IPS-NIHi7 (cell line): ENCODE data around the gene CTCFL.

Experiments
- DNase-seq: peaks from one replicate; pipeline ENCODE4 v3.0.0; 2012; ENCODE audit warnings: mixed read lengths; ENCODE audit errors: extremely low spot score

The CTCFL gene

DNA sequence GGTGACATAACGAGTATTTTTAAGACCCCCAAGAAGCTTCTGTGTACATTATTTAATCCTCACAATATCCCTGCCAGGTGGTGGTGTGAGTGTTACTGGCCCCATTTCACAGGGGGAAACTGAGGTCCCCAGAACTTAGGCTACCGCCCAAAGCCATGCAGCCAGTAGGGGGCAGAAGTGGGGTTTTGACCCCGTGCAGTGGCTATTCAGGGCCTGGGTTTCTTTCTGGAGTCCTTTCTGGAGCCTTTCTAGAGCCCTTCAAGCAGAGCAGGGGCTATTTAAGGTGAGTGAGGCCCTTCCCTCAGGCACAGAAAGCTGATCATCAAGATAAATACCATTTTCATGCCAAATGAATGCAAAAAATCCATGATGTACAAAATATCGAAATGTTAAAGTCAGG lies 59.0 kb downstream of the CTCFL start:
- DNase-seq, result no peak

DNA sequence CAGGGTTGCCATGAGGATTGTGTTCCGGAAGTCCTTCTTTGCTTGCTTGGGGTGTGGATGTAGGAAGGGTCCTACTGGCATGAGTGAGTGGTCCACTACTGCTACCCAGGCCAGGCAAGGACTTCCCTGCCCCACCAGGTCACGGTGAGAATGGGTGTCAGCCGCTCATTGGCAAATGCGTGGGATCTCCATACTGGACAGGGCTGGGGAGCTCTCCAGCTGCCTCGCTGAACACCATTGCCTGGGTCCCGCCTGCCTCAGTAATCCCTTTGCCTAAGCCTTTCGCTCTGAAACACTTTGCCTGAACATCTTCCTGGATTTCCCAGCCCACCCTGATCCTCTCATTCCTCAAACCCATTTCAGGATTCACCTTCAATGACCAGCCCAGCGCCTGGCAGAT lies 59.5 kb downstream of the CTCFL start:
- DNase-seq, result no peak

DNA sequence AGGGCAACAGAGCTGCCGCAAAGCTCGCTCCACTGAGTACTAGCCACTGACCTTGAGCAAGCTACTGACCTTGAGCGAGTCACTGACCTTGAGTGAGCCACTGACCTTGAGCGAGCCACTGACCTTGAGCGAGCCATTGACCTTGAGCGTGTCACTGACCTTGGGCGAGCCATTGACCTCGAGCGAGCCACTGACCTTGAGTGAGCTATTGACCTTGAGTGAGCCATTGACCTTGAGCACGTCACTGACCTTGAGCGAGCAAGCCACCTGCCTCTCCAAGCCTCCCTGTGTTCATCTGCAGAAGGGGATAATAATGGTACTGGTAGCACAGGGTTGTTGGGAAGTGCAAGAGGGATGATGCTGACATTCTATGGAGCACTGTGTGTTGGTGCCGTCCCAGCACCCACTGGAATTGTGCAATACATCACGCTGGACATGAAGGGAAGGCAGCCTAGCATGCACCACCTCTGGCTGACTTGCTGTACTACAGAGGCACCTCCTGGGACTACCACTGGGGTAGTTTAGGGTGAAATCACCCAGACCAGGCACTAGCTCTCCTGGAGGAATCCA lies 60.2 kb downstream of the CTCFL start:
- no peak for DNase-seq

DNA sequence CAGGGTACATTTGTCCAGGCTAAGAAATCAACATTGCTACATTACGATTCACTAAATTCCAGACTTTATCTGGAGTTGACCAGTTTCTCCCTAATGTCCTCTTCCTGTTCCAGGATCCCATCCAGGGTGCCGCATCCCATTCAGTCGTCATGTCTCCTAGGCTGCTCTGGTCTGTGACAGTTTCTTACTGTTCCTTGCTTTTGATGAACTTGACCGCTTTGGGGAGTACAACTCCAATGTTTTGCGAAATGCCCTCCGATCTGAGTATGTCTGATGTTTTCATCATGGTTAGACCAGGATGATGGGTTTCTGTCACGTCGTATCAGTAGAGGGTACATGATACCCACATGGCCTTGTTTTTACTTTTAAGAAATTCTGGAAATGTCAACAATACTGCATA lies 62.2 kb downstream of the CTCFL start:
- DNase-seq, result no peak

DNA sequence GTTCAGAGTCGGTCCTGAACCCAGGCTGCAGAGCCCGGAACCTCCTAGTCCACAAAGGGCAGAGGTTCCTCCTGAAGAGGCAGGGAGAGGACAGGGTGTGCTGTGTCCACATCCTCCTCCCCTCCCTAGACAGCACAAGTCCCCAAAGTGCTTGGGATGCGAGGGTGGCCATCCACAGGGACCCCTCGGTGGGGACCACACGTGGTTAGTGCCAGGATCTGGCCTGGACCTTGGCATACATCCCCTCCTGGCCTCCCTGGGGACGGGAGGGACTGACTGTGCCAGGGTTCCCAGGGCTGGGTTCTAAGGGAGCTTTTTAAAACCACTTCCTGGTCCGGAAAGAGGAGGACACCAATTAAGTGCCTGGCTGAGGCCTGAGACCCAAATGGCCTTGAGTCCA lies 63.2 kb downstream of the CTCFL start:
- no peak for DNase-seq

DNA sequence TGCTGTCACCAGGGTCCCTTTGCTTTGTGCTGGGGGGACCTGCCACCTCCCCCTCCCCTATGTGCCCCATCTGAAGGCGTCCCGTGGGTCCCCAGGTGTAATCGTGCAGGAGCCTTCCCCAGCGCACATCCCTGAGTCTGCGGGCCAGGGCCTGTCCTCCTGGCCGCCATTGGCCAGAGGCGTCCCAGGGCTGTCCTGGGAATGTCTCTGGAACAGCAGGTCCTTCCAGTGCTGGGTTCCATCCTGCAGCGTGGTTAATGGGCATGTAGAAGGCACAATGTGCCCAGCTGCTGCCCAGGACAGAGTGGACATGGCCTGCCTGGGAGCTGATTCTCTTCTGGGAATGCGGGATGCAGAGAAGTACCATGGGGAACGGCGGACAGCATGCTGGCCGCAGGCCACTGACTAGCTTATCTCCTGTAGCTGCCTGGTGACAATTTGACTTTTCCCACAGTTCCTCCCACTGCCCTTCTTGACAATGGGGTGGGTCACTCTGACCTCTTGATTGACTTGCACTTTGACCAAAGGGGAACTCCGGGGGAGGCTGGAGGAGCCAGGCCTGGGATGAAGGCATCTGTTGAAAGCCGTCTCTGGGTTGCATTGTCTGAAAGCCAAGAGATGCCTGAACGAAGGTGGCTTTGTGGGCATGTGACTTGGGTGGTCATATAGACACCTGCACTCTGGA lies 64.0 kb downstream of the CTCFL start:
- no peak for DNase-seq

DNA sequence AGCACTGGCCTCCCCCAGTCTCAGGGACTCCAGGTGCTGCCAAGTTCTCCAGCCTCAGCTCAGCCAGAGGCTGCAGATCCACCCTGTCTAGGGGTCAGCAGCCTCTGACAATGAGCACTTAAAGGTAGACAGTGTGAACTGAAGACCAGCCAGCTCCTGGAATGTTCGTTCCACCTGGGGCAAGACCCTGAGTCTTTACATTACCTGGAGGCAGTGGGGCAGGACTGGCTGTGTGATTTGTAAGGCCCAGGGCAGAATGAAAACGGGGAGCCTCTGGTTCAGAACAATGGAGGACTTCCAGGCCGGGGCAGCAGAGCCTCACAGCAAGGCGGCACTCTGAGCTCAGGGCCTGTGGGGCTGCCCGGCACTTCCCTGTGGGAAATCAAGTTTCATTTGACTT lies 65.0 kb downstream of the CTCFL start:
- no peak for DNase-seq

DNA sequence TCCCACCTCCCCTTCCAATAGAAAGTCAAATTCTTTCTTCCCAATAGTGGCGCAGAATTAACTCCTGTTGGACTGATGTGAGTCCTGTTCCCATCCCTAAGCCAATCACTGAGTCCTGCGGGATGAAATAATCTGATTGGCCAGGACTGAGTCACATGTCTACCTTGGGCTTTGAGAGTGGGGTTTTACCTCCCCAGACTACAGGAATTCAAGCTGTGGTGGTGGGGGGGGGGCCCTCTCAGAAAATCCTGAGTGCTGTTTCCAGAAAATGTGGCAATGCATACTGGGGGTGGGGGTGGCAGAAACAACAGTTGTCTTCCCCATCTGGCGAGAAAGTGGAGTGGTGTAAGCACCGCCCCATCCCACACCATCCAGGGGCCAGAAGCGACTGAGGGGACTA lies 65.7 kb downstream of the CTCFL start:
- DNase-seq, result no peak

DNA sequence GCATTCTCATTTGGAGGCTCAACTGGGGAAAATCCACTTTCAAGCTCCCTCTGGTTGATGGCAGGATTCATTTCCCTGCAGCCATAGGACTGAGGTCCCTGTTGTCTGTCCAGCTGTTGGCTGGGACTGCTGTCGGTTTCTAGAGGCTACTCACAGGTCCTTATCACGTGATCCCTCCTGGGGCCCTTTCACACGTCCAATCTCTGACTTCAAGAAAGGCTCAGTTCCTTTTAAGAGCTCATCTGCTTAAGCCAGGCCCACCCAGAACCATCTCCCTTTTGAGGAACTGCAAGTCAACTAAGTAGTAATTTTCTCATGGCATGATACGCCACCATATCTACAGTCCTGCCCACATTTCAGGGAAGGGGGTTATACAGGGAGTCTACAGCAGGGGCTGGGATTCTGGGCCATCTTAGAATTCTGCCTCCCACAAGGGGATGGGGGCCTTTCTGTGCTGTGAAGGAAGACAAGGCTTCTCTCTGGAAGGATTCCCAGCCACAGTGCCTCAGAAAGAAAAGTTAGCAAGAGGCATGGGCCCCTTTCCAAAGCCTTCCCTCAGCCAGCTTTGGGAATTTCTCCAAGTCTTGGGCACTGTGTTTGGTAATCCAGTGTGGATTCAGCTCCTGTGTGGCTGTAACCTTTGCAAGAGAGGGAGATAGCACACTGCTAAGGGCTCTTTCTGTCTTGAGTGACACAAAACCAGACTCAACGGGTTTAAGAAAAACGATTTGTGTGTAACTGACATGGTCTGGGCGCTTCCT lies 66.4 kb downstream of the CTCFL start:
- DNase-seq, result no peak

DNA sequence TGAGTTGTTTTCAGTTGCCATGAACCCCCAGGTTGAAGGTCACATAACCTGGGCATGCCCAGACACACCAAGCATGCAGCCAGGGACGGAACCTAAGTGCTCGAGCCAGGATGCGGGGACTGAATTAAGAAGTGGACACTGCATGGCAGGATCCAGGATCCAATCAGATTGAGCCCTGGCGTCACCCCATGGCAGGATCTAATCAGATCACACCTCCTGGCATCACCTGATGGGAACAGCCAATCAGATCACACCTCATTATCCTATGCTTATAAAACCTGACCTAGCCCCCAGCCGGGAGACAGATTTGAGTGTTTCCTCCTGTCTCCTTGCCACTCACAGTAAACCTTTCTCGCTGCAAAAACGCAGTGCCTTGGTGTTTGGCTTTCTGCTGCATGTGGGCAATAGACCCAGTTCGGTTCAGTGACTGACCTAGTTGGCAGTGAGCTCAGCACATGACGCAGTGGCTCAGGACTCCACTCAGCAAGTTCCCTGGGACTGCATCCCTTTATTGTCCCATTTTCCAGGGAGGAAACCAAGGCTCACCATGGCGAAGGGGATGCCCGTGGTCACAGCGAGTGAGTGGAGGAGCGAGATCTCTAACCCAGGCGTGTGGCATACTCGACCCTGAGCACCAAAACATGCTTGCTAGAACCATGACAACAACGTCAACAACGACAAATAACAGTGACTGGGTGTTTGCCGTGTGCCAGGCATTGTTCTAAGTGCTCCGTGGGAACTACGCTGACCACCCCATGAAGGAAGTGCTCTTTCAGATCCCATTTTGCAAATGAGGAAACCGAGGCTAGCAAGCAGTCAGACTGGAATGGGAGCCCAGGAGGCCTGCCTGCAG lies 67.5 kb downstream of the CTCFL start:
- DNase-seq, result no peak

DNA sequence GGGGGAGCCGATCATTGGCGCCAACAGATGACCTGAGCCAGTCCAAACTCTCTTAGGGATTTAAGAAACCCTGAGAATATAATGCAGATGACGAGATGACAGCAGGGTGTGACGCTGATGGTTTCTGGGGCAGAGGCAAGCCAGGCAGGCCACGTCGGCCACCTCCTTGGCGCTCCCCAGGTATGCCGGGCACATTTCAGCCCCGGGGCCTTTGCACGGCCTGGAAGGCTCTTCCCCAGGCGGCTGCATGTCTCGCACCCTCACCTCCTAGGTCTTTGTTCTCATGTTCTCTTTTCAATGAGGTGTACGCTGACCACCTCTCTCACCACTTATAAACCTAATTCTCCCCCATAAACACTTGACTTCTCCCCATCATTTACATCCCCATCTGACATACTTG lies 68.8 kb downstream of the CTCFL start:
- no peak for DNase-seq

DNA sequence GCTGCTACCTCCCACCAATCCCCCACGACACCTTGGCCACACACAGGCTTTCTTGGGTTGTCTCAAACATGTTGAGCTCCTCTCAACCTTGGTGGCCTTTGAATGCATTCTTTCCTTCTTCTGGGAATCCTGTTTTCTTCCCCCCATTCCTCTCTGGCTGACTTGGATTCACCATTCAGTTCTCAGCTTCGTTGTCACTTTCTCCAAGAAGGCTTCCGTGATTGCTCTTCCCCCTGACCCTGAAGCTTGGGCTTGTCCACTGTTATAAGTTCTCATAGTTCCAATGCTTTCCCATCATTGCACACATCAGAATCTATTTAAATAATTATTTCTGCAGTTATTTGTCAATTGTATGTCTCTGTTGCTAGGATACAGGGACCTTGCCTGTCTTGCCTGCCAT lies 69.6 kb downstream of the CTCFL start:
- no peak for DNase-seq

DNA sequence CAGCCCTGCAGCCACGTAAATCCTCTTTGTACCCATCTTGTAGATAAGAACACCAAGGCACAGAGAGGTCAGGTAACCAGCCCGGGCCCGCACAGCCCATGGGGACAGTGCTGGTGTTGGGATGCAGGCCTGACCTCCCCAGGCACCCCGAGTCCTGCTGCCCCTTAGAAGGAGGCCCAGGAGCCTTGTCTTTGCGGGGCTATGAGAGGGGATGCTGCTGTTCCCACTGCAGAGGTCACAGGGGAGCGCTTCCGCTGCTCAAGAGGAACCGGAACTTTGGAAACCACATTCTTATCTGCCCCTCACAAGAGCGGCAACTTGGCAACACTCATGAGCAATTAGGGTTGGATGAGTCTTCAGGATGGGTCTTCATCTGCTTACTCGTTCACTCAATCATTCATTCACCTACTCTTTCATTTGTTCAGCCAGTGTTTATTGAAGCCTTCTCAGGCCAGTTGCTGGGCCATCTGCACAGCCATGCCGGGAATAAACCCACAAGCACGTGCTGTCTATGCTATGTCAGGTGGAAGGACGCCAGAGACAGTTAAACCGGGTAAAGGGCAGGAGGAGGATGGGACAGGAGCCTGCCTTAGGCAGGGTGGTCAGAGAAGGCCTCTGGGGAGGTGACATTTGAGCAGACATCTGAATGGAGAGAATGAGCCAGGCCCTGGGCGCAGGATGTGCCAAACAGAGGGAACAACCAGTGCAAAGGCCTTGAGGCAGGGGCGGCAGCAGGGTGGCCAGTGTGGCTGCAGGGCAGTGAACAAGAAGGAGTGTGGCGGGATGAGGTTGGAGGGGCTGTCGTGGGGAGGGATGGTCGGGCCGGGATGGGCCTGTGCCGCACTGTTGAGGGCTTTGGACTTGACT lies 72.9 kb downstream of the CTCFL start:
- no peak for DNase-seq

DNA sequence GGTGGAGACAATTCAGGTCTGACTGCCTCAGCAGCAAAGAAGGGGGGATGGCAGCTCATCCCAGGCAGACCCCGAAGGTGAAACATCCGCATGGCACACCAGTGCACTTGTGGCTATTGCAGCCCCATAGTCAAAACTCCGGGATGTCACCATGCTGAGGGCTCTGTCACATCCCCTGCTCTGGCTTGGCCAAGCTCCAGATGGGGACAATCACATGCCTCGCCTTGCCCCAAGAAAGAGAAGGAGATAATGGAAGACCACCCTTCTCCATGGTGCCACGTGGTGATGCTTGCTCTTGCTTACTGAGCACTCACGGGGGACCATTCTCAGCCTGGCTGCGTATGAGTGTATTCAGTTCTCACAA lies 73.5 kb downstream of the CTCFL start:
- DNase-seq, result no peak

DNA sequence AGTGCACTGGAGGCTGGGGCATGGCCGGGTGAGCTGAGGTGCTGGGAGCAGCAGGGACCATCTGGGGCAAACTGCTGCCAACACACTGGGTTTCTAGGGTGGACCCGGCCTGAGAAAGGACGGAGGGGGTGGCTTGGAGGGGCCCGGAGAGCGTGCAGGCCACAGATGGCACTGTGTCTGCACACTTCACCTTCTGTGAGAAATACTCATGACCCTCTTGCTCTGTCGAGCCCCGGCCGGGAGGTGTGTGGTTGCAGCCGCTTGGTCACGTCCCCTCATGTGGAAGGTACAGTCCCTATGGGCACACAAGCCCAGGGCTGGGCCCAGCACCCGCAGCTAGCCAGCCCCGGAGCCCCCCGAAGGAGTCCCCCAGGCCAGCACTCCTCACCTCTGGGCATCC lies 74.0 kb downstream of the CTCFL start:
- DNase-seq, result no peak

DNA sequence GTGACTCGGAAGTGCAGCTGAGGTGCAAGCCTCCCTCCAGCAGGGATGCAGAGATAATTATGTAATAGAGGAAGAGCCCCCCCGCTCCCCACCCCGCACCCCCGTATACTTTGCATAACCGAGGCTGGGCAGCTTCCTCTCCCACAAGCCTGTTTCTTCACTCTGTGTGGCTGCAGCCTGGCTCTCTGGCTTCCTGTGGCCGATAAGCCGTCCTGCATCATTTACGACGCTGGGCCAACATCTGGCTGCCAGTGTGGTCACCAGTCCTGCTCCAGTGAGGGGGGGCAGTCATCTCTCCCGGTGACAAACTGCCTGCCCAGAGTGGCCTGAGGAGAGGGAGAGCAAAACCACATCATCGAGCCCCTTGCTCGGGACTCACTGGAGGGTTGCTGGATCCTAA lies 74.5 kb downstream of the CTCFL start:
- no peak for DNase-seq

DNA sequence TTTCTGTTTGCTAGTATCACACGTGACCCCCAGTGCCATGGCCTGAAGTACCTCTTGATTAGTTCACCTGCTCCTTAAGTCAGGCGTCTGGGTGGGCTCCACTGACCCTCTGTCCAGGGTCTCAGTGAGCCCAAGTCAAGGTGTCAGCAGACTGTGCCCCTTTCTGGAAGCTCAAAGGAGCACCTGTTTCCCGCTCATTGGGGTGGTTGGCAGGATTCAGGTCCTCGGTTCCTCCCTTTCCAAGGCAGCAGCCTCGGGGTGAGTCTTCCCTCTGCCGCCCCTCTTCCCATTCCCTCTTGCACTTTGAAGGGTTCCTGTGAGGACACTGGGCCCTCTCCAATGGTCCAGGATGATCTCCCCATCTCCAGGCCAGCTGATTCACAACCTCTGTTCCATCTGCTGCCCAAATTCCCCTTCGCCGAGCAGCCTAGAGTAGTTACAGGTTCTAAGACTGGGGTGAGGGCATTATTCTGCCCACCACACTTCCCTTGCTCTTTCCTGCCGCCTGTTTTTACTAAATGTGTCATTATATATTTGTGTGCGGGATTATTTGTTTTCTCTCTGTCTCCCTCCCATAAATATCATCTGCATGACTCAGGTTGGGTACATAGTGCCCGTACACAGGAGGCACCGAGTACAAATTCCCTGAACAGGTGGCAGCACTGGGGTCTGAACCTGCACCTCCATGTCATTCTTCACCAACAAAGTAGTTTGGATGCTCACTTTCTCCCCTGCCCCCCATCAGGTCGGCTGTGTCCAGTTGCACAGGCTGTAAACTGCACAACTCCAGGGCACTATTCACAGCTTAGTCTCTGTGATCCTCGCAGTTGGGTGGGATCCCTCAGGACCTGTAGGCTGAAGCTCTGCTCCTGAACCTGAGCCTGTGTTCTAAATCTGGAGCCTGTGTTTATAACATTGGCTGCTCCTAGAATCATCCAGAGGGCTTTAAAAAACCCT lies 75.3 kb downstream of the CTCFL start:
- DNase-seq, result no peak

DNA sequence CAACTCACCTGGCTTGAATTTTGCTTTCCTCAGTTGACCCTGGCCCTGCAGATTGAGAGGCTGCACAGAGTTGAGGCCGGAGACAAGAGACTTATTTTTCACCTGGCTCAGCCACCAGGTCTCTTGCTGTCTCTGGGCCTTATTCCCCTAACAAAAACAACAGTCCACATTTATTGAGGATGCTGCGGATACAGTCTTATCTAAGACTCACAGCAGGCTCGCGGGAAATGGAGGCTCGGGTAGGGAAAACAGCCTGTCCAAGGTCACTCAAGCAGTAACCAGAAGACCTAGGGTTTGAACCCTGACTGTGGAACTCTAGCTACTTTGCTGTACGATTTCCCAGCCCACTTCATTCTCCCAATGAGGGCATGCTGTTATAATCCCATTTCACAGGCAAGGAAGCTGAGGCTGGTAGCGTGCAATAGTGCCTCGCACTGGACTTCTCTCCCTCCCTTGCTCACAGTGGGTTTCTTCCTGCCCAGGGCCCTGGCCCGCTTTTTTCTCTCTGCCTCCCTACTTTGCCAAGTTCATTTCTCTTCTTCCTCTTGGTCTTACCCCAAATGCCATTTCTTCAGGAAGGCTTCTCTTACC lies 76.1 kb downstream of the CTCFL start:
- no peak for DNase-seq
